ENCODE results near the gene ZCWPW2. TPM values are rescaled to one million over a fixed set of nuclear protein-coding genes. Genes with fewer than 3 reads are reported as not detected.

ZCWPW2 gene
- total RNA-seq, 1 experiment from 2014 or later, result 0.81 TPM

DNA sequence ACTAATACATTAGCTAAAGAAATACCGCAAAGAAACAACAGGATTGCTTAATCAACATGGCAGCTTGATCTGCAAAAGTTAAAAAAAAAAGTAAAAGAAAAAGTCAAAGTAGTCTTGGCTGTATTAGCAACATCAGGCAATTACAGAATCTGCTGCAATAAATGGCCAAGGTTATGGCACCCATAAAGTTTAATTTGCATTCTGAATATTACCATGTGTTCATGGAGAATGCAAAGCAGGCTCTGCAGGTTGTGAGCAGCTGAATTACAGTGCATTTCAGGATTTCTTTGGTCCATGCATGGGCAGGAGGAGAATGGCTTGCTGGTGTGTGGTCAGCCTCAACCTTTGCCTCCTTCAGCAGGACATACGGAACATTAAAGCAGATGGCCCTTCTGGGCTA lies 199.2 kb downstream of the ZCWPW2 start:
- Histone ChIP-seq H3K9me3 (ENCODE audit: insufficient read depth, low read depth) (no peaks in the 10 kb centered on the region), H2AFZ (no peak overlapping the region), H4K20me1 (ENCODE audit: insufficient read depth) (no peaks in the 10 kb centered on the region), H3K4me3 (no peak overlapping the region), H3K79me2 (ENCODE audit: low read depth) (no peaks in the 10 kb centered on the region), H3K9me2 (ENCODE audit: insufficient read depth) (no peaks in the 10 kb centered on the region), H3K4me1 (replicated peaks; ENCODE audit: insufficient read depth) (no peaks in the 10 kb centered on the region), H3K36me3 (ENCODE audit: low read depth) (no peaks in the 10 kb centered on the region), H3K27me3 (ENCODE audit: insufficient read depth, low read depth) (no peaks in the 10 kb centered on the region), H3K27ac (no peak overlapping the region), H3F3A (ENCODE audit: insufficient read depth, low read depth) (no peaks in the 10 kb centered on the region), H3K4me2 (no peak overlapping the region)
- ChIA-PET POLR2A (ENCODE audit: unreplicated experiment) (no interaction called here), CTCF (no interaction called here)
- DNase-seq, result no peak
- intact Hi-C loops (cut with micrococcal nuclease; ENCODE audit: unreplicated experiment), result no loop called here
- no TSS peak for BruUV-seq (replicated peaks)
- TF ChIP-seq EZH2 (IDR thresholded peaks at IDR 0.05; ENCODE audit: low read depth), result no peak
- TF ChIP-seq, protein P1, sequence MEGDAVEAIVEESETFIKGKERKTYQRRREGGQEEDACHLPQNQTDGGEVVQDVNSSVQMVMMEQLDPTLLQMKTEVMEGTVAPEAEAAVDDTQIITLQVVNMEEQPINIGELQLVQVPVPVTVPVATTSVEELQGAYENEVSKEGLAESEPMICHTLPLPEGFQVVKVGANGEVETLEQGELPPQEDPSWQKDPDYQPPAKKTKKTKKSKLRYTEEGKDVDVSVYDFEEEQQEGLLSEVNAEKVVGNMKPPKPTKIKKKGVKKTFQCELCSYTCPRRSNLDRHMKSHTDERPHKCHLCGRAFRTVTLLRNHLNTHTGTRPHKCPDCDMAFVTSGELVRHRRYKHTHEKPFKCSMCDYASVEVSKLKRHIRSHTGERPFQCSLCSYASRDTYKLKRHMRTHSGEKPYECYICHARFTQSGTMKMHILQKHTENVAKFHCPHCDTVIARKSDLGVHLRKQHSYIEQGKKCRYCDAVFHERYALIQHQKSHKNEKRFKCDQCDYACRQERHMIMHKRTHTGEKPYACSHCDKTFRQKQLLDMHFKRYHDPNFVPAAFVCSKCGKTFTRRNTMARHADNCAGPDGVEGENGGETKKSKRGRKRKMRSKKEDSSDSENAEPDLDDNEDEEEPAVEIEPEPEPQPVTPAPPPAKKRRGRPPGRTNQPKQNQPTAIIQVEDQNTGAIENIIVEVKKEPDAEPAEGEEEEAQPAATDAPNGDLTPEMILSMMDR (conservative IDR thresholded peaks at IDR 0.05), result no peak

- Histone ChIP-seq H3K27ac (no peak overlapping the region), H3K4me3 (no peak overlapping the region), H3K36me3 (ENCODE audit: low read depth) (no peaks in the 10 kb centered on the region), H3K79me2 (ENCODE audit: low read depth) (no peaks in the 10 kb centered on the region), H2AFZ (no peak overlapping the region), H3K27me3 (ENCODE audit: insufficient read depth, low read depth) (no peaks in the 10 kb centered on the region), H3K4me2 (no peak overlapping the region), H3K4me1 (replicated peaks; ENCODE audit: insufficient read depth) (no peaks in the 10 kb centered on the region), H3F3A (ENCODE audit: insufficient read depth, low read depth) (no peaks in the 10 kb centered on the region), H3K9me2 (ENCODE audit: insufficient read depth) (no peaks in the 10 kb centered on the region), H3K9me3 (ENCODE audit: insufficient read depth, low read depth) (no peaks in the 10 kb centered on the region), H4K20me1 (ENCODE audit: insufficient read depth) (no peaks in the 10 kb centered on the region)
- POLR2A ChIA-PET (ENCODE audit: unreplicated experiment), result no interaction called here
- BruUV-seq (replicated peaks), result no TSS peak
- TF ChIP-seq, protein P1 (conservative IDR thresholded peaks at IDR 0.05), result no peak
- no peak for TF ChIP-seq EZH2 (IDR thresholded peaks at IDR 0.05; ENCODE audit: low read depth)
- CTCF ChIA-PET, result no interaction called here
- intact Hi-C loops (cut with micrococcal nuclease; ENCODE audit: unreplicated experiment), result loop anchor here (5.0 kb wide), 1 partner anchor 119 kb away; no protein-coding TSS in a partner anchor
- DNase-seq, result no peak
These were observed 204.7 kb downstream of the ZCWPW2 start for GRCh38 chr3:28553175-28553574.

DNA sequence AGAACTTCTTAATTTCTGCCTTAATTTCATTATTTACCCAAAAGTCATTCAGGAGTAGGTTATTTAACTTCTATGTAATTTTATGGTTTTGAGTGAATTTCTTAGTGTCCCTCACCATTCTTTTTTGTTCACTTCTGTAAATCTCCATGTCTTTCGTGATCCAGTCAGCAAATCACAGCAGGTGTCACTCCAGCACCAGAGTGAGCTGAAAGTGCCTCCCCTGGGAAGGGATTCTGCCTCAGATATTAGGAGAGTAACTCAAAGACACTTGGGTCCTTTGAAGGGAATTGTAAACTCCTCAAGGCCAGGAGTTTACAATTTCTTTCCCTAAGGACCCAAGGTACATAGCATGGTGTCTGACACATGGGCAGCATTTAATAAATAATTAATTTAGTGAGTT lies 207.7 kb downstream of the ZCWPW2 start:
- Histone ChIP-seq H3K4me1 (replicated peaks; ENCODE audit: insufficient read depth) (no peaks in the 10 kb centered on the region), H3K4me3 (no peak overlapping the region), H3K4me2 (no peak overlapping the region), H3K79me2 (ENCODE audit: low read depth) (no peaks in the 10 kb centered on the region), H3K9me2 (ENCODE audit: insufficient read depth) (no peaks in the 10 kb centered on the region), H3K27me3 (ENCODE audit: insufficient read depth, low read depth) (no peaks in the 10 kb centered on the region), H2AFZ (no peak overlapping the region), H3K36me3 (ENCODE audit: low read depth) (no peaks in the 10 kb centered on the region), H3F3A (ENCODE audit: insufficient read depth, low read depth) (no peaks in the 10 kb centered on the region), H3K9me3 (ENCODE audit: insufficient read depth, low read depth) (no peaks in the 10 kb centered on the region), H3K27ac (no peak overlapping the region), H4K20me1 (ENCODE audit: insufficient read depth) (no peaks in the 10 kb centered on the region)
- CTCF ChIA-PET, result no interaction called here
- POLR2A ChIA-PET (ENCODE audit: unreplicated experiment), result no interaction called here
- TF ChIP-seq, protein P1 (conservative IDR thresholded peaks at IDR 0.05), result no peak
- no peak for DNase-seq
- intact Hi-C loops (cut with micrococcal nuclease; ENCODE audit: unreplicated experiment), result no loop called here
- no TSS peak for BruUV-seq (replicated peaks)

All from PC-9 (cell line).